Measurements from ENCODE around the gene ATP4B. TPM values are rescaled to one million over a fixed set of nuclear protein-coding genes. Genes with fewer than 3 reads are reported as not detected.

The ATP4B gene
- total RNA-seq, 4 donors from 2014 or later = not detected

- H3K27ac ChIP-seq = peak overlapping the region; percentile 22 to 72 (median 41)
- WGBS, 2 donors = 37 to 44% methylated on average over 7 of the region's 10 CpGs
- DNase-seq = no peak
- peaks cover 8 to 44% (median 9%) of the 10 kb centered on the region in 3 donors for H3K4me1 ChIP-seq
- TF ChIP-seq POLR2A (IDR thresholded peaks at IDR 0.05) = no peak
- TF ChIP-seq, protein P1, sequence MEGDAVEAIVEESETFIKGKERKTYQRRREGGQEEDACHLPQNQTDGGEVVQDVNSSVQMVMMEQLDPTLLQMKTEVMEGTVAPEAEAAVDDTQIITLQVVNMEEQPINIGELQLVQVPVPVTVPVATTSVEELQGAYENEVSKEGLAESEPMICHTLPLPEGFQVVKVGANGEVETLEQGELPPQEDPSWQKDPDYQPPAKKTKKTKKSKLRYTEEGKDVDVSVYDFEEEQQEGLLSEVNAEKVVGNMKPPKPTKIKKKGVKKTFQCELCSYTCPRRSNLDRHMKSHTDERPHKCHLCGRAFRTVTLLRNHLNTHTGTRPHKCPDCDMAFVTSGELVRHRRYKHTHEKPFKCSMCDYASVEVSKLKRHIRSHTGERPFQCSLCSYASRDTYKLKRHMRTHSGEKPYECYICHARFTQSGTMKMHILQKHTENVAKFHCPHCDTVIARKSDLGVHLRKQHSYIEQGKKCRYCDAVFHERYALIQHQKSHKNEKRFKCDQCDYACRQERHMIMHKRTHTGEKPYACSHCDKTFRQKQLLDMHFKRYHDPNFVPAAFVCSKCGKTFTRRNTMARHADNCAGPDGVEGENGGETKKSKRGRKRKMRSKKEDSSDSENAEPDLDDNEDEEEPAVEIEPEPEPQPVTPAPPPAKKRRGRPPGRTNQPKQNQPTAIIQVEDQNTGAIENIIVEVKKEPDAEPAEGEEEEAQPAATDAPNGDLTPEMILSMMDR (IDR thresholded peaks at IDR 0.05) = no peak
- peaks cover 0 to 4% (median 0%) of the 10 kb centered on the region in 3 donors for H3K9me3 ChIP-seq
- H3K4me3 ChIP-seq = no peak overlapping the region
- intact Hi-C loops (cut with DNase I) = no loop called here
- peaks cover 0 to 9% (median 0%) of the 10 kb centered on the region in 3 donors for H3K36me3 ChIP-seq
- H3K27me3 ChIP-seq = no peaks in the 10 kb centered on the region
Measured at GRCh38 chr13:113646921-113647340, 11.1 kb downstream of the ATP4B start.

- Histone ChIP-seq H3K4me3 (no peak overlapping the region), H3K4me1 (peaks cover 8 to 44% (median 9%) of the 10 kb centered on the region in 3 donors), H3K36me3 (peaks cover 0 to 14% (median 0%) of the 10 kb centered on the region in 3 donors), H3K9me3 (peaks cover 0 to 4% (median 0%) of the 10 kb centered on the region in 3 donors), H3K27me3 (no peaks in the 10 kb centered on the region), H3K27ac (no peak overlapping the region)
- no peak for DNase-seq
- no peak for TF ChIP-seq POLR2A (IDR thresholded peaks at IDR 0.05)
- TF ChIP-seq, protein P1 (IDR thresholded peaks at IDR 0.05) = no peak
- intact Hi-C loops (cut with DNase I) = no loop called here
- WGBS, 2 donors = 37 to 49% methylated on average over 11 of the region's 11 CpGs
Measured at GRCh38 chr13:113646376-113646775, 11.6 kb downstream of the ATP4B start.

- H3K27me3 ChIP-seq = no peaks in the 10 kb centered on the region
- peaks cover 8 to 37% (median 9%) of the 10 kb centered on the region in 3 donors for H3K4me1 ChIP-seq
- intact Hi-C loops (cut with DNase I) = no loop called here
- 63 to 71% methylated on average over 9 of the region's 9 CpGs for WGBS, 2 donors
- DNase-seq = no peak
- H3K27ac ChIP-seq = no peak overlapping the region
- peaks cover 0 to 4% (median 0%) of the 10 kb centered on the region in 3 donors for H3K9me3 ChIP-seq
- TF ChIP-seq POLR2A (IDR thresholded peaks at IDR 0.05) = no peak
- TF ChIP-seq, protein P1 (IDR thresholded peaks at IDR 0.05) = no peak
- H3K4me3 ChIP-seq = no peak overlapping the region
- peaks cover 0 to 25% (median 3%) of the 10 kb centered on the region in 3 donors for H3K36me3 ChIP-seq
Measured at GRCh38 chr13:113645329-113645728, 12.7 kb downstream of the ATP4B start.

- Histone ChIP-seq H3K27me3 (no peaks in the 10 kb centered on the region), H3K4me1 (peaks cover 8 to 36% (median 9%) of the 10 kb centered on the region in 3 donors), H3K9me3 (peaks cover 0 to 4% (median 0%) of the 10 kb centered on the region in 3 donors), H3K36me3 (peaks cover 0 to 30% (median 8%) of the 10 kb centered on the region in 3 donors), H3K27ac (no peak overlapping the region), H3K4me3 (no peak overlapping the region)
- intact Hi-C loops (cut with DNase I) = no loop called here
- TF ChIP-seq, protein P1 (IDR thresholded peaks at IDR 0.05) = no peak
- no peak for TF ChIP-seq POLR2A (IDR thresholded peaks at IDR 0.05)
- no peak for DNase-seq
- 73 to 76% methylated on average over 1 of the region's 1 CpG for WGBS, 2 donors
Measured at GRCh38 chr13:113644800-113645199, 13.2 kb downstream of the ATP4B start.

- WGBS, 2 donors = 64 to 90% methylated on average over 5 of the region's 5 CpGs
- intact Hi-C loops (cut with DNase I) = no loop called here
- H3K4me1 ChIP-seq = peaks cover 8 to 36% (median 9%) of the 10 kb centered on the region in 3 donors
- no peak for DNase-seq
- TF ChIP-seq POLR2A (IDR thresholded peaks at IDR 0.05) = no peak
- TF ChIP-seq, protein P1 (IDR thresholded peaks at IDR 0.05) = no peak
- H3K4me3 ChIP-seq = no peak overlapping the region
- H3K27ac ChIP-seq = no peak overlapping the region
- peaks cover 0 to 4% (median 0%) of the 10 kb centered on the region in 3 donors for H3K9me3 ChIP-seq
- no peaks in the 10 kb centered on the region for H3K27me3 ChIP-seq
- H3K36me3 ChIP-seq = peaks cover 0 to 42% (median 11%) of the 10 kb centered on the region in 3 donors
Measured at GRCh38 chr13:113643593-113643992, 14.4 kb downstream of the ATP4B start.
